GM12878 (cell line): Measurements from ENCODE around the gene TRAF5. TPM values are rescaled to one million over a fixed set of nuclear protein-coding genes. Genes with fewer than 3 reads are reported as not detected.

ENCODE experiments used
- ATAC-seq: fragments of 200-7000 bp; cut with Tn5 transposase; 3 replicates; pipeline ENCODE4 v1.9.1; 2020; ENCODE audit warnings: mild to moderate bottlenecking, moderate library complexity
- BruUV-seq: library from RNA; stranded (reverse); fragments of 400-500 nt; replicated peaks from 2 replicates; lab custom pipeline; 2021; lab: Mats Ljungman, UMichigan
- CTCF ChIA-PET: fragments of 300-600 bp; sonication (Branson Sonifier 250); formaldehyde crosslinking; extraction: SDS; loops from one replicate; lab custom pipeline; 2021; ENCODE audit warnings: inconsistent platforms; lab: Yijun Ruan, JAX
- POLR2A ChIA-PET: fragments of 350-600 bp; formaldehyde crosslinking; extraction: SDS; loops from one replicate; lab custom pipeline; 2021; ENCODE audit warnings: inconsistent platforms; lab: Charles Lee
- RAD21 ChIA-PET: fragments of 300-600 bp; sonication (Branson Sonifier 250); formaldehyde crosslinking; loops from one replicate; lab custom pipeline; 2023; ENCODE audit warnings: antibody characterized with exemption; ENCODE audit not compliant: unreplicated experiment; lab: Charles Lee
- SMC1A ChIA-PET: fragments of 300-600 bp; sonication (Branson Sonifier 250); formaldehyde crosslinking; loops from one replicate; lab custom pipeline; 2023; ENCODE audit not compliant: unreplicated experiment, uncharacterized antibody; lab: Charles Lee
- DNase-seq: peaks from one replicate; pipeline ENCODE4 v3.0.0-alpha.2; 2011; ENCODE audit warnings: low read depth, low spot score
- FAIRE-seq: peaks from 3 replicates; lab custom pipeline; 2011; peaks lifted over from hg19 to GRCh38; lab: Jason Lieb, UNC
- H2AFZ ChIP-seq: 2 replicates; pipeline ENCODE4 v1.6.0; 2011; ENCODE audit warnings: low read depth, low read length, control low read depth; ENCODE audit not compliant: control insufficient read depth
- H3K27ac ChIP-seq: 2 replicates; pipeline ENCODE4 v1.5.1; 2011; ENCODE audit warnings: control low read depth; ENCODE audit not compliant: control insufficient read depth, insufficient read depth
- H3K27me3 ChIP-seq, 2 experiments: replicated peaks in 1 of 2; 2 replicates each; pipeline versions ENCODE4 v1.6.0 to v1.6.1; 2011; ENCODE audit warnings: low read length in 1 of 2; ENCODE audit not compliant: control insufficient read depth in 2 of 2, insufficient read depth in 2 of 2
- H3K36me3 ChIP-seq, 2 experiments: 2 replicates each; pipeline ENCODE4 v1.5.1; 2011; ENCODE audit warnings: low read length in 1 of 2; ENCODE audit not compliant: control insufficient read depth in 2 of 2, insufficient read depth in 2 of 2
- H3K4me1 ChIP-seq: 2 replicates; pipeline ENCODE4 v1.6.1; 2011; ENCODE audit warnings: mild to moderate bottlenecking, low read length, moderate library complexity, mixed read lengths; ENCODE audit not compliant: control insufficient read depth, insufficient read depth
- H3K4me2 ChIP-seq: 2 replicates; pipeline ENCODE4 v1.6.0; 2011; ENCODE audit warnings: control low read depth; ENCODE audit not compliant: control insufficient read depth, insufficient read depth
- H3K4me3 ChIP-seq: fragments of 200-600 bp; sonication (generic); 2 replicates; pipeline ENCODE4 v1.5.1; 2016
- H3K79me2 ChIP-seq: 2 replicates; pipeline ENCODE4 v1.6.0; 2011; ENCODE audit warnings: low read length; ENCODE audit not compliant: control insufficient read depth, insufficient read depth
- H3K9ac ChIP-seq: 2 replicates; pipeline ENCODE4 v1.8.0; 2011; ENCODE audit warnings: low read length, control low read depth, mixed read lengths; ENCODE audit not compliant: control insufficient read depth, insufficient read depth
- H3K9me3 ChIP-seq: replicated peaks from 3 replicates; pipeline ENCODE4 v1.5.1; 2011; ENCODE audit warnings: mild to moderate bottlenecking, low read length; ENCODE audit not compliant: control insufficient read depth, insufficient read depth
- H4K20me1 ChIP-seq: 2 replicates; pipeline ENCODE4 v1.6.0; 2011; ENCODE audit not compliant: control insufficient read depth, insufficient read depth
- ASH2L ChIP-seq: fragments of 300-600, 200-600 bp; sonication (generic); IDR thresholded peaks from 2 replicates; pipeline ENCODE4 v1.6.1; 2017; ENCODE audit warnings: low read depth, mild to moderate bottlenecking, borderline replicate concordance
- E2F8 ChIP-seq: fragments of 450-650 bp; IDR thresholded peaks from 2 replicates; pipeline ENCODE4 v1.6.1; 2018; ENCODE audit warnings: mild to moderate bottlenecking, low read depth, moderate library complexity; ENCODE audit not compliant: partially characterized antibody
- EGR1 ChIP-seq, 2 experiments: IDR thresholded peaks; 1 replicate in 1 of 2; 2 replicates in 1 of 2; pipeline ENCODE4 v1.6.1; 2011 to 2012; ENCODE audit warnings: low read depth in 2 of 2, low read length in 2 of 2, borderline replicate concordance in 1 of 2, mild to moderate bottlenecking in 1 of 2, moderate library complexity in 1 of 2
- KAT2A ChIP-seq: conservative IDR thresholded peaks from 2 replicates; pipeline ENCODE4 v1.6.1; 2011; ENCODE audit warnings: low read depth, low read length; ENCODE audit not compliant: control insufficient read depth
- MTA2 ChIP-seq: fragments of 450-650 bp; IDR thresholded peaks from 2 replicates; pipeline ENCODE4 v1.6.1; 2016; ENCODE audit warnings: low read depth, mild to moderate bottlenecking, moderate library complexity
- NFYA ChIP-seq: IDR thresholded peaks from 2 replicates; pipeline ENCODE4 v1.6.1; 2011; ENCODE audit warnings: low read depth, mild to moderate bottlenecking, low read length, improper control_type of control experiment, borderline replicate concordance
- POLR2AphosphoS2 ChIP-seq: IDR thresholded peaks from 2 replicates; pipeline ENCODE4 v1.6.1; 2011; ENCODE audit warnings: low read depth, mild to moderate bottlenecking, low read length, improper control_type of control experiment, moderate library complexity
- POU2F2 ChIP-seq: IDR thresholded peaks from 3 replicates; pipeline ENCODE4 v1.6.1; 2011; ENCODE audit warnings: low read depth, mild to moderate bottlenecking, low read length, borderline replicate concordance
- RBBP5 ChIP-seq: fragments of 200-600 bp; sonication (generic); conservative IDR thresholded peaks from 2 replicates; pipeline ENCODE4 v1.6.1; 2016
- SIN3A ChIP-seq: IDR thresholded peaks from 2 replicates; pipeline ENCODE4 v1.6.1; 2012; ENCODE audit warnings: low read depth, low read length, improper control_type of control experiment
- SKIL ChIP-seq: fragments of 450-650 bp; IDR thresholded peaks from 2 replicates; pipeline ENCODE4 v1.6.1; 2017; ENCODE audit warnings: mild to moderate bottlenecking, low read depth, inconsistent platforms; ENCODE audit not compliant: poor library complexity, severe bottlenecking
- SMAD1 ChIP-seq: fragments of 450-650 bp; IDR thresholded peaks from 2 replicates; pipeline ENCODE4 v1.6.1; 2018; ENCODE audit warnings: mild to moderate bottlenecking, low read depth; ENCODE audit not compliant: partially characterized antibody
- SMAD5 ChIP-seq: IDR thresholded peaks from 2 replicates; pipeline ENCODE4 v1.6.1; 2016; ENCODE audit warnings: antibody characterized with exemption, low read depth
- SREBF1 ChIP-seq: IDR thresholded peaks from 2 replicates; pipeline ENCODE4 v1.6.1; 2012; ENCODE audit warnings: mild to moderate bottlenecking, low read length
- STAT3 ChIP-seq: IDR thresholded peaks from 2 replicates; pipeline ENCODE4 v1.6.1; 2011; ENCODE audit warnings: low read depth, low read length, improper control_type of control experiment
- ZNF622 ChIP-seq: fragments of 450-650 bp; IDR thresholded peaks from 2 replicates; pipeline ENCODE4 v1.6.1; 2017; ENCODE audit warnings: mild to moderate bottlenecking, inconsistent platforms
- WGBS: methylation state at CpG from one replicate; pipeline ENCODE4 v1.1.6; 2016; ENCODE audit warnings: low lambda C conversion rate; ENCODE audit not compliant: insufficient replicate concordance, insufficient coverage; ENCODE audit errors: missing lambda C conversion rate; 5-methylcytosine and 5-hydroxymethylcytosine counted together
- in situ Hi-C: fragments of 300-500 bp; cut with MboI; formaldehyde crosslinking; loops from 9 replicates; pipeline ENCODE4 v1.14.3; 2018; ENCODE audit warnings: mixed read lengths
- intact Hi-C: fragments of 100-400 bp; cut with micrococcal nuclease; formaldehyde crosslinking; loops from one replicate; pipeline ENCODE4 v1.14.2; 2022; ENCODE audit not compliant: unreplicated experiment
- polyA plus RNA-seq, 11 experiments: library from polyadenylated mRNA; depleted of rRNA in 4 of 11; unstranded in 6 of 11; stranded (reverse) in 5 of 11; fragments of >200 nt; fragmentation: Nextera tagmentation in 4 of 11; fragmentation: Illumina TruSeq in 1 of 11; extraction: Ambion mirVana in 4 of 11; extraction: Trizol in 1 of 11; gene quantifications; 1 replicate in 1 of 11; 2 replicates in 10 of 11; pipeline versions ENCODE4 v1.2.1 to v1.2.3, GENCODE V29; 2011 to 2016; ENCODE audit warnings: inconsistent platforms in 2 of 11, missing spikeins in 2 of 11, low read depth in 1 of 11
- total RNA-seq, 4 experiments: library from RNA; depleted of rRNA in 3 of 4; stranded (reverse); fragments of >200 nt in 3 of 4; fragmentation: Illumina TruSeq in 1 of 4; extraction: Trizol in 1 of 4; gene quantifications; 2 replicates each; pipeline versions ENCODE4 v1.2.1 to v1.2.3, GENCODE V29; 2013 to 2021

TRAF5 gene
- total and polyA plus RNA-seq, 10 of the 15 experiments (the other 5 are each of a cell fraction or from before 2014, with no cell fraction given), result 10.6 to 36.5 (median 26.3) TPM

DNA sequence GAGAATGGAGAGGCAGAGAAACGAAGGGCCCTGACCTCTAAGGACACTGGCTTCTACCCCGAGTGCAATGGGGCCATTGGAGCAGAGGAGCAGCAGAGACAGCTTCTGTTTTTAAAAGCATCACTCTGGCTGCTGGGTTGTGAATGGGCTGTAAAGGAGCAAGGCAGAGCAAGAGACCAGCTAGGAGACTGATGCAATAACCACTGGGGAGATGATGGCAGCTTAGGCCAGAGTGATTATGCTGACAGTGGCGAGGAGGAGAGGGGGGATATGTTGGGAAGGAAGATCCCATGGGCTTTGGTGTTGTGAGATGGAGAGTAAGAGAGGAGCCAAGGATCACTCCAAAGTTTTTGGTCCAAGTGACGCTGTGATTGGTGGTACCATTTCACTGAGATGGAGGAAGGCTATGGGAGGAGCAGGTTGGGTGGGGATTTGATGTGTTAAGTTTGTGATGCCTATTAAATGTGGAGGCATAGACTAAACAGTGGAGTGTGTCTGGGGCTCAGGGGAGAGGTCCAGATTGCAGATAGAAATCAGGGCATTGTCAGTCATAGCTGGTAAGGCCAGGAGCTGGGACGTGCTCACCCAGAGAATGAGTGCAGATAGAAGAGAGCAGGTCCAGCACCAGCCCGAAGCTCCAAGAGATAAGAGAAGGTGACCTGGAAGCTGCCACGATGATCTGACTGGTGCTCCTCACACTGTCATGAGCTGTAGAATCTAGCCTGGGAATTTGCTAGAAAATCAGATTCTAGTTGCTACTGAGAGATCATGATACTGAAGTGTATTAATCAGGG lies 11.0 kb downstream of the TRAF5 start:
- H2AFZ ChIP-seq, result no peak overlapping the region
- no peaks in the 10 kb centered on the region; a peak in 2 of 4 replicates for H3K36me3 ChIP-seq
- no peaks in the 10 kb centered on the region for H3K9me3 ChIP-seq
- no peaks in the 10 kb centered on the region for H4K20me1 ChIP-seq
- intact Hi-C loops, result no loop called here
- POLR2A ChIA-PET, result interaction anchor here (0.9 kb wide), 1 partner anchor 9 kb away, joined by 6 read pairs; no protein-coding TSS in a partner anchor
- peaks cover 69% of the 10 kb centered on the region for H3K79me2 ChIP-seq
- RAD21 ChIA-PET, result interaction anchor here (1.4 kb wide), 1 partner anchor 9 kb away, joined by 5 read pairs; no protein-coding TSS in a partner anchor
- H3K4me1 ChIP-seq, result peaks cover 30% of the 10 kb centered on the region
- FAIRE-seq, result no peak
- ATAC-seq, result no peak
- DNase-seq, result no peak
- 86% methylated on average over 7 of the region's 7 CpGs for WGBS
- no peak overlapping the region for H3K4me3 ChIP-seq
- no peak overlapping the region for H3K4me2 ChIP-seq
- CTCF ChIA-PET, result interaction anchor here (1.0 to 5.1 kb wide), 5 partner anchors 9 to 19 kb away, joined by 3 to 27 read pairs (median 9); no protein-coding TSS in a partner anchor
- H3K27me3 ChIP-seq, result no peaks in the 10 kb centered on the region
- in situ Hi-C loops, result no loop called here
- SMC1A ChIA-PET, result interaction anchor here (1.3 to 5.1 kb wide), 3 partner anchors 9 to 43 kb away, joined by 4 to 29 read pairs (median 21); no protein-coding TSS in a partner anchor
- BruUV-seq, result no TSS peak
- no peak overlapping the region for H3K9ac ChIP-seq
- no peak overlapping the region for H3K27ac ChIP-seq
- TF ChIP-seq RBBP5, result no peak
- TF ChIP-seq ASH2L, result no peak
- TF ChIP-seq ZNF622, result no peak
- TF ChIP-seq SKIL, result no peak
- TF ChIP-seq SIN3A, result no peak
- TF ChIP-seq MTA2, result no peak
- TF ChIP-seq NFYA, result no peak
- no peak for TF ChIP-seq KAT2A
- no peak for TF ChIP-seq SMAD1
- TF ChIP-seq POU2F2, result no peak
- TF ChIP-seq SREBF1, result no peak
- TF ChIP-seq EGR1 (IDR thresholded peaks at IDR 0.05; ENCODE audit: borderline replicate concordance in 1 of 2, low read depth in 2 of 2, low read length in 2 of 2), result no peak
- no peak for TF ChIP-seq E2F8
- no peak for TF ChIP-seq POLR2AphosphoS2
- TF ChIP-seq STAT3, result no peak
- no peak for TF ChIP-seq SMAD5
